ENCODE results near the gene CYP1B1. TPM values are rescaled to one million over a fixed set of nuclear protein-coding genes. Genes with fewer than 3 reads are reported as not detected.

CYP1B1 gene
- total RNA-seq, 1 experiment from 2014 or later, result 4.2 TPM

GRCh38 chr2:38095996-38096861, 20.3 kb upstream of the CYP1B1 start:
- peak; percentile 11; the same call in 1 of the 2 replicates for ATAC-seq
- H3K9me3 Mint-ChIP-seq, result no peaks in the 10 kb centered on the region
- H3K27ac Mint-ChIP-seq, result no peak overlapping the region
- TF ChIP-seq, protein P1, sequence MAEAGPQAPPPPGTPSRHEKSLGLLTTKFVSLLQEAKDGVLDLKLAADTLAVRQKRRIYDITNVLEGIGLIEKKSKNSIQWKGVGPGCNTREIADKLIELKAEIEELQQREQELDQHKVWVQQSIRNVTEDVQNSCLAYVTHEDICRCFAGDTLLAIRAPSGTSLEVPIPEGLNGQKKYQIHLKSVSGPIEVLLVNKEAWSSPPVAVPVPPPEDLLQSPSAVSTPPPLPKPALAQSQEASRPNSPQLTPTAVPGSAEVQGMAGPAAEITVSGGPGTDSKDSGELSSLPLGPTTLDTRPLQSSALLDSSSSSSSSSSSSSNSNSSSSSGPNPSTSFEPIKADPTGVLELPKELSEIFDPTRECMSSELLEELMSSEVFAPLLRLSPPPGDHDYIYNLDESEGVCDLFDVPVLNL (CRISPR knock-in tag; IDR thresholded peaks at IDR 0.05; ENCODE audit: borderline replicate concordance, low read depth), result no peak
- TF ChIP-seq IRF2 (CRISPR knock-in tag; IDR thresholded peaks at IDR 0.05; ENCODE audit: borderline replicate concordance, low read depth), result no peak
- TF ChIP-seq, protein P2, sequence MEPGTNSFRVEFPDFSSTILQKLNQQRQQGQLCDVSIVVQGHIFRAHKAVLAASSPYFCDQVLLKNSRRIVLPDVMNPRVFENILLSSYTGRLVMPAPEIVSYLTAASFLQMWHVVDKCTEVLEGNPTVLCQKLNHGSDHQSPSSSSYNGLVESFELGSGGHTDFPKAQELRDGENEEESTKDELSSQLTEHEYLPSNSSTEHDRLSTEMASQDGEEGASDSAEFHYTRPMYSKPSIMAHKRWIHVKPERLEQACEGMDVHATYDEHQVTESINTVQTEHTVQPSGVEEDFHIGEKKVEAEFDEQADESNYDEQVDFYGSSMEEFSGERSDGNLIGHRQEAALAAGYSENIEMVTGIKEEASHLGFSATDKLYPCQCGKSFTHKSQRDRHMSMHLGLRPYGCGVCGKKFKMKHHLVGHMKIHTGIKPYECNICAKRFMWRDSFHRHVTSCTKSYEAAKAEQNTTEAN (CRISPR knock-in tag; IDR thresholded peaks at IDR 0.05), result no peak
- TF ChIP-seq, protein P3, sequence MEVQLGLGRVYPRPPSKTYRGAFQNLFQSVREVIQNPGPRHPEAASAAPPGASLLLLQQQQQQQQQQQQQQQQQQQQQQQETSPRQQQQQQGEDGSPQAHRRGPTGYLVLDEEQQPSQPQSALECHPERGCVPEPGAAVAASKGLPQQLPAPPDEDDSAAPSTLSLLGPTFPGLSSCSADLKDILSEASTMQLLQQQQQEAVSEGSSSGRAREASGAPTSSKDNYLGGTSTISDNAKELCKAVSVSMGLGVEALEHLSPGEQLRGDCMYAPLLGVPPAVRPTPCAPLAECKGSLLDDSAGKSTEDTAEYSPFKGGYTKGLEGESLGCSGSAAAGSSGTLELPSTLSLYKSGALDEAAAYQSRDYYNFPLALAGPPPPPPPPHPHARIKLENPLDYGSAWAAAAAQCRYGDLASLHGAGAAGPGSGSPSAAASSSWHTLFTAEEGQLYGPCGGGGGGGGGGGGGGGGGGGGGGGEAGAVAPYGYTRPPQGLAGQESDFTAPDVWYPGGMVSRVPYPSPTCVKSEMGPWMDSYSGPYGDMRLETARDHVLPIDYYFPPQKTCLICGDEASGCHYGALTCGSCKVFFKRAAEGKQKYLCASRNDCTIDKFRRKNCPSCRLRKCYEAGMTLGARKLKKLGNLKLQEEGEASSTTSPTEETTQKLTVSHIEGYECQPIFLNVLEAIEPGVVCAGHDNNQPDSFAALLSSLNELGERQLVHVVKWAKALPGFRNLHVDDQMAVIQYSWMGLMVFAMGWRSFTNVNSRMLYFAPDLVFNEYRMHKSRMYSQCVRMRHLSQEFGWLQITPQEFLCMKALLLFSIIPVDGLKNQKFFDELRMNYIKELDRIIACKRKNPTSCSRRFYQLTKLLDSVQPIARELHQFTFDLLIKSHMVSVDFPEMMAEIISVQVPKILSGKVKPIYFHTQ (CRISPR knock-in tag; IDR thresholded peaks at IDR 0.05), result no peak
- no peak for TF ChIP-seq ATF1 (CRISPR knock-in tag; IDR thresholded peaks at IDR 0.05)
- TF ChIP-seq, protein P4, sequence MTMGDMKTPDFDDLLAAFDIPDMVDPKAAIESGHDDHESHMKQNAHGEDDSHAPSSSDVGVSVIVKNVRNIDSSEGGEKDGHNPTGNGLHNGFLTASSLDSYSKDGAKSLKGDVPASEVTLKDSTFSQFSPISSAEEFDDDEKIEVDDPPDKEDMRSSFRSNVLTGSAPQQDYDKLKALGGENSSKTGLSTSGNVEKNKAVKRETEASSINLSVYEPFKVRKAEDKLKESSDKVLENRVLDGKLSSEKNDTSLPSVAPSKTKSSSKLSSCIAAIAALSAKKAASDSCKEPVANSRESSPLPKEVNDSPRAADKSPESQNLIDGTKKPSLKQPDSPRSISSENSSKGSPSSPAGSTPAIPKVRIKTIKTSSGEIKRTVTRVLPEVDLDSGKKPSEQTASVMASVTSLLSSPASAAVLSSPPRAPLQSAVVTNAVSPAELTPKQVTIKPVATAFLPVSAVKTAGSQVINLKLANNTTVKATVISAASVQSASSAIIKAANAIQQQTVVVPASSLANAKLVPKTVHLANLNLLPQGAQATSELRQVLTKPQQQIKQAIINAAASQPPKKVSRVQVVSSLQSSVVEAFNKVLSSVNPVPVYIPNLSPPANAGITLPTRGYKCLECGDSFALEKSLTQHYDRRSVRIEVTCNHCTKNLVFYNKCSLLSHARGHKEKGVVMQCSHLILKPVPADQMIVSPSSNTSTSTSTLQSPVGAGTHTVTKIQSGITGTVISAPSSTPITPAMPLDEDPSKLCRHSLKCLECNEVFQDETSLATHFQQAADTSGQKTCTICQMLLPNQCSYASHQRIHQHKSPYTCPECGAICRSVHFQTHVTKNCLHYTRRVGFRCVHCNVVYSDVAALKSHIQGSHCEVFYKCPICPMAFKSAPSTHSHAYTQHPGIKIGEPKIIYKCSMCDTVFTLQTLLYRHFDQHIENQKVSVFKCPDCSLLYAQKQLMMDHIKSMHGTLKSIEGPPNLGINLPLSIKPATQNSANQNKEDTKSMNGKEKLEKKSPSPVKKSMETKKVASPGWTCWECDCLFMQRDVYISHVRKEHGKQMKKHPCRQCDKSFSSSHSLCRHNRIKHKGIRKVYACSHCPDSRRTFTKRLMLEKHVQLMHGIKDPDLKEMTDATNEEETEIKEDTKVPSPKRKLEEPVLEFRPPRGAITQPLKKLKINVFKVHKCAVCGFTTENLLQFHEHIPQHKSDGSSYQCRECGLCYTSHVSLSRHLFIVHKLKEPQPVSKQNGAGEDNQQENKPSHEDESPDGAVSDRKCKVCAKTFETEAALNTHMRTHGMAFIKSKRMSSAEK (CRISPR knock-in tag; IDR thresholded peaks at IDR 0.05; ENCODE audit: borderline replicate concordance), result no peak
- no peak for TF ChIP-seq EMX1 (CRISPR knock-in tag; IDR thresholded peaks at IDR 0.05)
- no peak for TF ChIP-seq ZNF263 (CRISPR knock-in tag; IDR thresholded peaks at IDR 0.05; ENCODE audit: low read depth)
- no peak for TF ChIP-seq FOXP4 (CRISPR knock-in tag; IDR thresholded peaks at IDR 0.05)
- ChIA-PET POLR2A (interaction anchor here (0.5 to 1.0 kb wide), 2 partner anchors 10 to 65 kb away, joined by 4 read pairs; no protein-coding TSS in a partner anchor), CTCF (interaction anchor here (0.7 to 6.1 kb wide), 7 partner anchors 11 to 137 kb away, joined by 3 to 49 read pairs (median 4); partner anchors contain the start of gene CYP1B1)
- peaks cover 88% of the 10 kb centered on the region for H3K27me3 Mint-ChIP-seq (ENCODE audit: low read depth)
- peaks cover 86% of the 10 kb centered on the region for H3K4me1 Mint-ChIP-seq
- no peak overlapping the region for H3K4me3 Mint-ChIP-seq
- no peaks in the 10 kb centered on the region for H3K36me3 Mint-ChIP-seq
- DNase-seq (ENCODE audit: low spot score), result no peak

Data from WTC11 (cell line).